WTC11 (cell line): ENCODE data around the gene SPG21. TPM values are rescaled to one million over a fixed set of nuclear protein-coding genes. Genes with fewer than 3 reads are reported as not detected.

Experiments
- ATAC-seq: fragments of 200-7000 bp; cut with Tn5 transposase; 2 replicates; pipeline ENCODE4 v1.10.0; 2021; ENCODE audit warnings: mild to moderate bottlenecking, moderate library complexity
- CTCF ChIA-PET: fragments of 300-600 bp; sonication (Branson Sonifier 250); formaldehyde crosslinking; loops from one replicate; lab custom pipeline; 2021; ENCODE audit warnings: antibody characterized with exemption; lab: Charles Lee
- POLR2A ChIA-PET: fragments of 350-600 bp; sonication (Branson Sonifier 250); formaldehyde crosslinking; loops from one replicate; lab custom pipeline; 2021; ENCODE audit warnings: antibody characterized with exemption; lab: Charles Lee
- DNase-seq: peaks from one replicate; pipeline ENCODE4 v3.0.0; 2021; ENCODE audit warnings: low spot score
- H3K27ac Mint-ChIP-seq: 2 replicates; pipeline ENCODE4 v1.8.0; 2021; ENCODE audit warnings: mixed read lengths
- H3K27me3 Mint-ChIP-seq: 2 replicates; pipeline ENCODE4 v1.8.0; 2021; ENCODE audit warnings: low read depth, mild to moderate bottlenecking, moderate library complexity, mixed read lengths
- H3K36me3 Mint-ChIP-seq: 2 replicates; pipeline ENCODE4 v1.8.0; 2021; ENCODE audit warnings: mixed read lengths
- H3K4me1 Mint-ChIP-seq: 2 replicates; pipeline ENCODE4 v1.8.0; 2022; ENCODE audit warnings: mixed read lengths
- H3K4me3 Mint-ChIP-seq: 2 replicates; pipeline ENCODE4 v1.8.0; 2021; ENCODE audit warnings: mild to moderate bottlenecking, moderate library complexity, mixed read lengths
- H3K9me3 Mint-ChIP-seq: 2 replicates; pipeline ENCODE4 v1.8.0; 2021; ENCODE audit warnings: mixed read lengths
- AR ChIP-seq: fragments of 250-450 bp; sonication (Bioruptor Pico); IDR thresholded peaks from 2 replicates; pipeline ENCODE4 v1.9.0; 2021; ENCODE audit warnings: mild to moderate bottlenecking
- ATF3 ChIP-seq: sonication (generic); formaldehyde crosslinking; conservative IDR thresholded peaks from 2 replicates; pipeline ENCODE4 v1.8.1; 2022; ENCODE audit warnings: mild to moderate bottlenecking, missing genetic modification reagents
- E2F4 ChIP-seq: sonication (generic); formaldehyde crosslinking; IDR thresholded peaks from 2 replicates; pipeline ENCODE4 v1.8.1; 2022; ENCODE audit warnings: low read depth, mild to moderate bottlenecking, moderate library complexity, missing genetic modification reagents, borderline replicate concordance
- ETV6 ChIP-seq: sonication (generic); formaldehyde crosslinking; IDR thresholded peaks from 2 replicates; pipeline ENCODE4 v1.8.1; 2022; ENCODE audit warnings: mild to moderate bottlenecking, missing genetic modification reagents
- GTF2I ChIP-seq: fragments of 250-450 bp; sonication (Bioruptor Pico); conservative IDR thresholded peaks from 2 replicates; pipeline ENCODE4 v1.4.0; 2021; ENCODE audit warnings: mild to moderate bottlenecking
- IRF1 ChIP-seq: sonication (generic); formaldehyde crosslinking; IDR thresholded peaks from 2 replicates; pipeline ENCODE4 v1.8.0; 2023; ENCODE audit warnings: missing genetic modification reagents
- NR2C2 ChIP-seq: sonication (generic); formaldehyde crosslinking; IDR thresholded peaks from 2 replicates; pipeline ENCODE4 v1.8.0; 2022; ENCODE audit warnings: mild to moderate bottlenecking, missing genetic modification reagents
- NR3C1 ChIP-seq: sonication (generic); formaldehyde crosslinking; conservative IDR thresholded peaks from 2 replicates; pipeline ENCODE4 v1.8.1; 2023; ENCODE audit warnings: low read depth, mild to moderate bottlenecking, missing genetic modification reagents
- PREB ChIP-seq: sonication (generic); formaldehyde crosslinking; IDR thresholded peaks from 2 replicates; pipeline ENCODE4 v1.8.1; 2022; ENCODE audit warnings: mild to moderate bottlenecking, missing genetic modification reagents, moderate library complexity, borderline replicate concordance
- SMAD4 ChIP-seq: sonication (generic); formaldehyde crosslinking; IDR thresholded peaks from 2 replicates; pipeline ENCODE4 v1.8.0; 2022; ENCODE audit warnings: mild to moderate bottlenecking, missing genetic modification reagents
- STAT6 ChIP-seq: sonication (generic); formaldehyde crosslinking; conservative IDR thresholded peaks from 2 replicates; pipeline ENCODE4 v1.8.1; 2023; ENCODE audit warnings: mild to moderate bottlenecking, low read depth, missing genetic modification reagents, moderate library complexity
- TEAD4 ChIP-seq: sonication (generic); formaldehyde crosslinking; IDR thresholded peaks from 2 replicates; pipeline ENCODE4 v1.8.0; 2022; ENCODE audit warnings: mild to moderate bottlenecking, missing genetic modification reagents
- ZBTB21 ChIP-seq: sonication (generic); formaldehyde crosslinking; IDR thresholded peaks from 2 replicates; pipeline ENCODE4 v1.8.1; 2023; ENCODE audit warnings: mild to moderate bottlenecking, missing genetic modification reagents, borderline replicate concordance
- ZBTB43 ChIP-seq: sonication (generic); formaldehyde crosslinking; IDR thresholded peaks from 2 replicates; pipeline ENCODE4 v1.8.1; 2023; ENCODE audit warnings: mild to moderate bottlenecking, missing genetic modification reagents
- ZNF138 ChIP-seq: sonication (generic); formaldehyde crosslinking; conservative IDR thresholded peaks from 2 replicates; pipeline ENCODE4 v1.8.1; 2022; ENCODE audit warnings: mild to moderate bottlenecking, moderate library complexity, missing genetic modification reagents
- ZNF512 ChIP-seq: sonication (generic); formaldehyde crosslinking; IDR thresholded peaks from 2 replicates; pipeline ENCODE4 v1.8.1; 2022; ENCODE audit warnings: missing genetic modification reagents, borderline replicate concordance
- ZNF532 ChIP-seq: fragments of 250-450 bp; sonication (Bioruptor Pico); IDR thresholded peaks from 2 replicates; pipeline ENCODE4 v1.9.0; 2021; ENCODE audit warnings: mild to moderate bottlenecking, borderline replicate concordance
- total RNA-seq: library from RNA; stranded (reverse); gene quantifications from 3 replicates; pipeline ENCODE4 v1.2.3, GENCODE V29; 2021

SPG21 gene
- total RNA-seq, 1 experiment from 2014 or later, result 69.9 TPM

- ATAC-seq (no peak), DNase-seq (no peak)
- no peak overlapping the region for H3K4me3 Mint-ChIP-seq
- TF ChIP-seq NR3C1 (CRISPR knock-in tag), result no peak
- TF ChIP-seq STAT6 (CRISPR knock-in tag), result no peak
- no peak for TF ChIP-seq ZNF512 (CRISPR knock-in tag)
- no peak for TF ChIP-seq E2F4 (CRISPR knock-in tag)
- TF ChIP-seq ATF3 (CRISPR knock-in tag), result no peak
- no peak for TF ChIP-seq AR (CRISPR knock-in tag)
- no peak for TF ChIP-seq ZBTB21 (CRISPR knock-in tag)
- no peak for TF ChIP-seq IRF1 (CRISPR knock-in tag)
- TF ChIP-seq ZBTB43 (CRISPR knock-in tag), result no peak
- no peak for TF ChIP-seq TEAD4
- TF ChIP-seq SMAD4, result no peak
- TF ChIP-seq NR2C2 (CRISPR knock-in tag), result no peak
- TF ChIP-seq ZNF138, result no peak
- no peaks in the 10 kb centered on the region for H3K9me3 Mint-ChIP-seq
- no peaks in the 10 kb centered on the region for H3K27me3 Mint-ChIP-seq
- CTCF ChIA-PET, result interaction anchor here (1.3 to 1.5 kb wide), 2 partner anchors 38 to 131 kb away, joined by 3 to 4 read pairs; no protein-coding TSS in a partner anchor
- POLR2A ChIA-PET, result no interaction called here
- H3K36me3 Mint-ChIP-seq, result peaks cover 52% of the 10 kb centered on the region
- H3K4me1 Mint-ChIP-seq, result no peaks in the 10 kb centered on the region
- no peak overlapping the region for H3K27ac Mint-ChIP-seq
Observed at GRCh38 chr15:64970698-64971097, 19.0 kb downstream of the SPG21 start.

GRCh38 chr15:64969401-64969800, 20.3 kb downstream of the SPG21 start:
- Mint-ChIP-seq H3K4me1 (no peaks in the 10 kb centered on the region), H3K36me3 (peaks cover 57% of the 10 kb centered on the region), H3K9me3 (no peaks in the 10 kb centered on the region), H3K27me3 (no peaks in the 10 kb centered on the region), H3K27ac (no peak overlapping the region), H3K4me3 (no peak overlapping the region)
- ChIA-PET POLR2A (no interaction called here), CTCF (no interaction called here)
- DNase-seq (no peak), ATAC-seq (no peak)
- TF ChIP-seq PREB (CRISPR knock-in tag) (no peak), ZNF532 (CRISPR knock-in tag) (no peak), E2F4 (CRISPR knock-in tag) (no peak), GTF2I (CRISPR knock-in tag) (no peak), ETV6 (CRISPR knock-in tag) (no peak)
